ENCODE measurements around the gene ACADM. TPM values are rescaled to one million over a fixed set of nuclear protein-coding genes. Genes with fewer than 3 reads are reported as not detected.
A peak's percentile ranks its signal among the peaks of the same experiment; 100 is the strongest.

Gene ACADM
- total RNA-seq, 2 experiments from 2014 or later, result 3.5 to 4.7 TPM

DNA sequence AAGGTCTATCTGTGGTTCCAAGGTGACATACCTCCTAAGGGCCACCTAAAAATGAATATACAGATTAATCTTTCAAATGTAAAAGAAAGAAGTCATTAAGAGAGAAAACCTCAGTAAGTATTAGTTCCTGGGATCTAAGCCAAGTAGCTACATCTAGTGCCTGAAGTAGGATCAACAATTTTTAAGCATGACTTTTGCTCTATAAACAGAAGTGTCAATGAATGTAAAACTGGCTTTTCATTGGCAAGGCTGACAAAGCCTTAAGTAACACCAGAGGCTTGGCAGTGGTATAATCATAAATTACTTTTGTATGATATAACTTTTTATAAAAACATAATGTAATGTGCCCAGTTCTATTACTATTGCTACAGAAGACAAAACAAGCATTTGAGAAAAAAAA lies 12.2 kb upstream of the ACADM start:
- no peak overlapping the region for H3K4me3 ChIP-seq (ENCODE audit: low read length)
- no peak overlapping the region for H3K27ac Mint-ChIP-seq
- H3K36me3 Mint-ChIP-seq (ENCODE audit: low read depth), result no peaks in the 10 kb centered on the region
- no peak overlapping the region for H3K27ac ChIP-seq (ENCODE audit: low read depth in 1 of 2, low read length in 2 of 2)
- no peaks in the 10 kb centered on the region for H3K4me1 ChIP-seq (ENCODE audit: insufficient read depth, low read length)
- peaks cover 42% of the 10 kb centered on the region for H3K27me3 Mint-ChIP-seq
- ChIA-PET CTCF (no interaction called here), POLR2A (no interaction called here)
- H3K9me3 Mint-ChIP-seq, result no peaks in the 10 kb centered on the region
- peaks cover 0 to 8% of the 10 kb centered on the region in 2 experiments for H3K27me3 ChIP-seq (ENCODE audit: control insufficient read depth in 1 of 2, insufficient read depth in 2 of 2, low read length in 2 of 2)
- no peaks in the 10 kb centered on the region for H3K4me1 Mint-ChIP-seq (ENCODE audit: low read depth)
- H3K9me3 ChIP-seq (ENCODE audit: control insufficient read depth in 1 of 2, insufficient read depth in 1 of 2, low read length in 2 of 2), result no peaks in the 10 kb centered on the region
- no peak for DNase-seq
- no peak overlapping the region for H3K4me3 Mint-ChIP-seq
- ATAC-seq (ENCODE audit: poor library complexity), result no peak
- H3K36me3 ChIP-seq (ENCODE audit: insufficient read depth, low read length), result no peaks in the 10 kb centered on the region
- TF ChIP-seq, protein P1, sequence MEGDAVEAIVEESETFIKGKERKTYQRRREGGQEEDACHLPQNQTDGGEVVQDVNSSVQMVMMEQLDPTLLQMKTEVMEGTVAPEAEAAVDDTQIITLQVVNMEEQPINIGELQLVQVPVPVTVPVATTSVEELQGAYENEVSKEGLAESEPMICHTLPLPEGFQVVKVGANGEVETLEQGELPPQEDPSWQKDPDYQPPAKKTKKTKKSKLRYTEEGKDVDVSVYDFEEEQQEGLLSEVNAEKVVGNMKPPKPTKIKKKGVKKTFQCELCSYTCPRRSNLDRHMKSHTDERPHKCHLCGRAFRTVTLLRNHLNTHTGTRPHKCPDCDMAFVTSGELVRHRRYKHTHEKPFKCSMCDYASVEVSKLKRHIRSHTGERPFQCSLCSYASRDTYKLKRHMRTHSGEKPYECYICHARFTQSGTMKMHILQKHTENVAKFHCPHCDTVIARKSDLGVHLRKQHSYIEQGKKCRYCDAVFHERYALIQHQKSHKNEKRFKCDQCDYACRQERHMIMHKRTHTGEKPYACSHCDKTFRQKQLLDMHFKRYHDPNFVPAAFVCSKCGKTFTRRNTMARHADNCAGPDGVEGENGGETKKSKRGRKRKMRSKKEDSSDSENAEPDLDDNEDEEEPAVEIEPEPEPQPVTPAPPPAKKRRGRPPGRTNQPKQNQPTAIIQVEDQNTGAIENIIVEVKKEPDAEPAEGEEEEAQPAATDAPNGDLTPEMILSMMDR (IDR thresholded peaks at IDR 0.05), result no peak
- intact Hi-C loops (cut with DNase I, micrococcal nuclease), result no loop called here

- intact Hi-C loops (cut with DNase I, micrococcal nuclease), result loop anchor here in 1 of 2 experiments (2.0 to 10.0 kb wide), 3 partner anchors 65 to 985 kb away; partner anchors contain the start of genes CRYZ, ST6GALNAC3 and TYW3
- TF ChIP-seq, protein P1 (IDR thresholded peaks at IDR 0.05), result no peak
Measured at GRCh38 chr1:75719810-75720209, 4.7 kb upstream of the ACADM start.

DNA sequence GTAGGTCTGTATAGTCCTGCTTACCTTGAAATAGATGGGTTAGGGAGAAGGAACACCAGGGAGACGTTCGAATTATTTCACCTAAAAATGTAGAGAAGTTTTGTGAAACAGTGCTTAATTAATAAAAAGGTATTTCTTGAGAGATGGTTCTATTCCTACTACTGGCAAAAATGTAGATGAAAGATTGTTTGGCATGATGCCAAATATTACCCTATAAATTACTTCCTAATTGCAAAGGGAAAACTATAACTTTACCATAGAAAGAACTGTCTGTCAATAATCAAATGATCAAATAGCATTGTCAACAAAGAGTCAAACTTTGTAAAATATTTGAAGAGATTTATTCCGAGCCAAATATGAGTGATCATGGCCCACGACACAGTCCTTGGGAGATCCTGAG lies 4.2 kb upstream of the ACADM start:
- ChIA-PET CTCF (no interaction called here), POLR2A (no interaction called here)
- Histone ChIP-seq H3K4me3 (ENCODE audit: low read length) (no peak overlapping the region), H3K27ac (ENCODE audit: low read depth in 1 of 2, low read length in 2 of 2) (no peak overlapping the region), H3K36me3 (ENCODE audit: insufficient read depth, low read length) (no peaks in the 10 kb centered on the region), H3K4me1 (ENCODE audit: insufficient read depth, low read length) (peaks cover 5% of the 10 kb centered on the region), H3K9me3 (ENCODE audit: control insufficient read depth in 1 of 2, insufficient read depth in 1 of 2, low read length in 2 of 2) (no peaks in the 10 kb centered on the region), H3K27me3 (ENCODE audit: control insufficient read depth in 1 of 2, insufficient read depth in 2 of 2, low read length in 2 of 2) (no peaks in the 10 kb centered on the region)
- TF ChIP-seq, protein P1 (IDR thresholded peaks at IDR 0.05), result no peak
- Mint-ChIP-seq H3K27ac (peak overlapping the region; percentile 24), H3K27me3 (no peaks in the 10 kb centered on the region), H3K36me3 (ENCODE audit: low read depth) (peaks cover 6% of the 10 kb centered on the region), H3K9me3 (no peaks in the 10 kb centered on the region), H3K4me3 (peak overlapping the region; percentile 11), H3K4me1 (ENCODE audit: low read depth) (peaks cover 29% of the 10 kb centered on the region)
- ATAC-seq (ENCODE audit: poor library complexity) (no peak), DNase-seq (no peak)
- intact Hi-C loops (cut with DNase I, micrococcal nuclease), result loop anchor here in 1 of 2 experiments (10.0 kb wide), 2 partner anchors 354 to 986 kb away; partner anchors contain the start of genes CRYZ, ST6GALNAC3 and TYW3

More at GRCh38 chr1:75719810-75720209, 4.7 kb upstream of the ACADM start:
- no peak for ATAC-seq (ENCODE audit: poor library complexity)
- Histone ChIP-seq H3K36me3 (ENCODE audit: insufficient read depth, low read length) (no peaks in the 10 kb centered on the region), H3K27ac (ENCODE audit: low read depth in 1 of 2, low read length in 2 of 2) (no peak overlapping the region), H3K4me1 (ENCODE audit: insufficient read depth, low read length) (peaks cover 5% of the 10 kb centered on the region), H3K27me3 (ENCODE audit: control insufficient read depth in 1 of 2, insufficient read depth in 2 of 2, low read length in 2 of 2) (no peaks in the 10 kb centered on the region), H3K4me3 (ENCODE audit: low read length) (no peak overlapping the region), H3K9me3 (ENCODE audit: control insufficient read depth in 1 of 2, insufficient read depth in 1 of 2, low read length in 2 of 2) (no peaks in the 10 kb centered on the region)
- Mint-ChIP-seq H3K4me3 (no peak overlapping the region), H3K27ac (no peak overlapping the region), H3K9me3 (no peaks in the 10 kb centered on the region), H3K4me1 (ENCODE audit: low read depth) (peaks cover 27% of the 10 kb centered on the region), H3K36me3 (ENCODE audit: low read depth) (peaks cover 4% of the 10 kb centered on the region), H3K27me3 (no peaks in the 10 kb centered on the region)
- ChIA-PET CTCF (no interaction called here), POLR2A (no interaction called here)
- no peak for DNase-seq

Data from CD4-positive, alpha-beta T cell (primary cell).